Measurements from ENCODE around the gene TPCN1. TPM values are rescaled to one million over a fixed set of nuclear protein-coding genes. Genes with fewer than 3 reads are reported as not detected.

The TPCN1 gene
- total RNA-seq, 3 donors from 2014 or later, result 89.9 to 133 (median 91.3) TPM

- H3K9me3 ChIP-seq, result no peaks in the 10 kb centered on the region
- no peaks in the 10 kb centered on the region for H3K36me3 ChIP-seq (ENCODE audit: low read depth)
- intact Hi-C loops (cut with DNase I, micrococcal nuclease), result no loop called here
- peaks cover 40% of the 10 kb centered on the region for H3K4me1 ChIP-seq (ENCODE audit: low read depth)
- DNase-seq (no peak), ATAC-seq (no peak)
- no peak overlapping the region for H3K4me3 ChIP-seq
- TF ChIP-seq CTCF (IDR thresholded peaks at IDR 0.05), result no peak
These were observed 12.7 kb downstream of the TPCN1 start for GRCh38 chr12:113233967-113234366.

DNA sequence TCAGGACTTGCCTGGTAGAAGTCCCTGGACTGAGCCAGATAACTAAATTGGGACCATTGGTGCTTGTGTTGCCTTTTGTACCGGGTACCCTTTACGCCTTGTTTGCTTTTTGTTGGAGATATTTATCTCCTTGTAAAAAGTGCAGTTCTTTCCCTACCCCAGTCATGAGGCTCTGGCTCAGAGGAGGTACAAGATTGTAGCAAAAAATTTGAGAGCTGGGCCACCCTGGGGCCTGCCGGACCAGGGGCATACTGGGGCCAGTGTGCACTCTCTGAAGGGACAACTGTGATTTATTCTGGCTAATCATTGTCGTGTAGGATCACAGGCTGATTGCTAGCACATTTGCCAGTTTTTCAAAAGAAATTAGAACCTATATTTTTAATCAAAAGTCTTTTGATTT lies 13.2 kb downstream of the TPCN1 start:
- intact Hi-C loops (cut with DNase I, micrococcal nuclease), result no loop called here
- ATAC-seq (no peak), DNase-seq (no peak)
- no peaks in the 10 kb centered on the region for H3K36me3 ChIP-seq (ENCODE audit: low read depth)
- no peak for TF ChIP-seq CTCF (IDR thresholded peaks at IDR 0.05)
- H3K4me3 ChIP-seq, result no peak overlapping the region
- peaks cover 40% of the 10 kb centered on the region for H3K4me1 ChIP-seq (ENCODE audit: low read depth)
- no peaks in the 10 kb centered on the region for H3K9me3 ChIP-seq

- TF ChIP-seq CTCF (IDR thresholded peaks at IDR 0.05), result no peak
- Histone ChIP-seq H3K9me3 (no peaks in the 10 kb centered on the region), H3K4me3 (no peak overlapping the region), H3K4me1 (ENCODE audit: low read depth) (peaks cover 51% of the 10 kb centered on the region), H3K36me3 (ENCODE audit: low read depth) (no peaks in the 10 kb centered on the region)
- ATAC-seq (no peak), DNase-seq (no peak)
- intact Hi-C loops (cut with DNase I, micrococcal nuclease), result no loop called here
These were observed 14.7 kb downstream of the TPCN1 start for GRCh38 chr12:113235976-113236375.

DNA sequence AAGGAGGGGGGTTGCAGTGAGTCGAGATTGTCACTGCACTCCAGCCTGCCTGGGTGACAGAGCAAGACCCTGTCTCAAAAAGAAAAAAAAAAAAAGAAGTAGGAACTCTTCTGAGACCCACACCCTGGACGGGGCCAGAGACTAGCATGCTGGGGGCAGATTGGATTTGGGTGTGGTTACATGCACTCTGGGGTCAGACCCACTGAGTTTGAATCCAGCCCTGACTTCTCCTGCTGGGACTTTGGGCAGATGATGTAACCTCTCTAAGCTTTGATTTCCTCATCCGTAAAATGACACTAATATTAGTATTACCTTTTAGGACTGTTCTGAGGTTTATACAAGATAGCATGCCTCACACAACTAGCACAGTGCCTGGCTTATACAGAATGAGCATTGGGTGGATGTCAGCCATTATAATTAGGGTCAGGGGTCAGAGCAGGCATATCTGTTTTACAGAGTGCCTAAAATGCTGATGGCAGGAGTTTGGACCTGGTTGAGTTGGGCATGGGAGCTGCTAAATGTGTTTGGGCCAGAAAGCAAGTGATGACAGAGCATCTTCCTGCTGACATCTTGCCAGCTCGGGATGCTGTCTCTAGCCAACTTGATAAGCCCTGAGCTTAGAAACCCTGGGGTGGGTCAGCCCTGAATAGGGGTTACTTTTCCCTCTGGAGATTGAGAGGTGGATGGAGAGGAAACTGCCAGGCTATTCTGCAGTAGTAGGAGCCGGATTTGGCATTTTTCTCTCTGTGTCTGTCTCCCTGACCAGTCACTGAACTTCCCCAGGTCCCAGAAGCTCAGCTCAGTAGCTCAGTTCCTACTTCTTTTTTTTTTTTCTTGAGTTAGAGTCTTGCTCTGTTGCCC lies 15.5 kb downstream of the TPCN1 start:
- intact Hi-C loops (cut with DNase I, micrococcal nuclease), result no loop called here
- Histone ChIP-seq H3K36me3 (ENCODE audit: low read depth) (no peaks in the 10 kb centered on the region), H3K4me3 (no peak overlapping the region), H3K4me1 (ENCODE audit: low read depth) (peaks cover 51% of the 10 kb centered on the region), H3K9me3 (no peaks in the 10 kb centered on the region)
- ATAC-seq, result no peak
- DNase-seq, result no peak
- TF ChIP-seq CTCF (IDR thresholded peaks at IDR 0.05), result no peak

GRCh38 chr12:113237748-113238147 lies 16.5 kb downstream of the TPCN1 start:
- H3K36me3 ChIP-seq (ENCODE audit: low read depth), result no peaks in the 10 kb centered on the region
- no peaks in the 10 kb centered on the region for H3K9me3 ChIP-seq
- no peak for TF ChIP-seq CTCF (IDR thresholded peaks at IDR 0.05)
- H3K4me3 ChIP-seq, result no peak overlapping the region
- H3K4me1 ChIP-seq (ENCODE audit: low read depth), result peaks cover 59% of the 10 kb centered on the region
- peak; percentile 36 for ATAC-seq
- intact Hi-C loops (cut with DNase I, micrococcal nuclease), result no loop called here
- no peak for DNase-seq

Measured in mucosa of descending colon (tissue), 3 donors.